ENCODE results near the gene BMP15. TPM values are rescaled to one million over a fixed set of nuclear protein-coding genes. Genes with fewer than 3 reads are reported as not detected.
A peak's percentile ranks its signal among the peaks of the same experiment; 100 is the strongest.

BMP15 gene
- total and polyA plus RNA-seq, 8 donors, result not detected

- Histone ChIP-seq H3K4me3 (no peak overlapping the region), H3K4me1 (no peaks in the 10 kb centered on the region), H3K27ac (no peak overlapping the region), H3K36me3 (no peaks in the 10 kb centered on the region), H3K9me3 (peaks cover 0 to 20% (median 7%) of the 10 kb centered on the region in 4 donors), H3K27me3 (peaks cover 0 to 6% (median 0%) of the 10 kb centered on the region in 3 donors)
- DNase-seq, result no peak
- intact Hi-C loops (cut with DNase I; ENCODE audit: low total_unique reads), result no loop called here
- WGBS, 5 donors, result 73 to 97% (median 89%) methylated on average over 3 of the region's 3 CpGs
- TF ChIP-seq CTCF (IDR thresholded peaks at IDR 0.05), result no peak
- TF ChIP-seq POLR2A (IDR thresholded peaks at IDR 0.05), result no peak
- no peak for TF ChIP-seq POLR2AphosphoS5 (IDR thresholded peaks at IDR 0.05)
- no peak for TF ChIP-seq EP300 (IDR thresholded peaks at IDR 0.05)
Measured at GRCh38 chrX:50893047-50893446, 17.5 kb upstream of the BMP15 start.

- H3K4me1 ChIP-seq, result no peaks in the 10 kb centered on the region
- intact Hi-C loops (cut with DNase I; ENCODE audit: low total_unique reads), result no loop called here
- H3K4me3 ChIP-seq, result no peak overlapping the region
- no peaks in the 10 kb centered on the region for H3K36me3 ChIP-seq
- 0 to 5% (median 0%) methylated on average over 1 of the region's 1 CpG for WGBS, 5 donors
- H3K27me3 ChIP-seq, result peaks cover 0 to 6% (median 0%) of the 10 kb centered on the region in 3 donors
- H3K9me3 ChIP-seq, result peaks cover 0 to 20% (median 7%) of the 10 kb centered on the region in 4 donors
- no peak for DNase-seq
- TF ChIP-seq POLR2A (IDR thresholded peaks at IDR 0.05) (no peak), CTCF (IDR thresholded peaks at IDR 0.05) (no peak), EP300 (IDR thresholded peaks at IDR 0.05) (no peak), POLR2AphosphoS5 (IDR thresholded peaks at IDR 0.05) (no peak)
- no peak overlapping the region for H3K27ac ChIP-seq
Measured at GRCh38 chrX:50893466-50893865, 17.1 kb upstream of the BMP15 start.

GRCh38 chrX:50905334-50905733 lies 5.2 kb upstream of the BMP15 start:
- H3K4me3 ChIP-seq, result no peak overlapping the region
- DNase-seq, result no peak
- no peak for TF ChIP-seq CTCF (IDR thresholded peaks at IDR 0.05)
- no peak for TF ChIP-seq EP300 (IDR thresholded peaks at IDR 0.05)
- no peak for TF ChIP-seq POLR2AphosphoS5 (IDR thresholded peaks at IDR 0.05)
- TF ChIP-seq POLR2A (IDR thresholded peaks at IDR 0.05), result no peak
- no peaks in the 10 kb centered on the region for H3K9me3 ChIP-seq
- intact Hi-C loops (cut with DNase I; ENCODE audit: low total_unique reads), result no loop called here
- 83 to 96% (median 94%) methylated on average over 16 to 17 of the region's 17 CpGs for WGBS, 5 donors
- no peaks in the 10 kb centered on the region for H3K27me3 ChIP-seq
- no peaks in the 10 kb centered on the region for H3K4me1 ChIP-seq
- H3K27ac ChIP-seq, result no peak overlapping the region
- no peaks in the 10 kb centered on the region for H3K36me3 ChIP-seq

- Histone ChIP-seq H3K27me3 (no peaks in the 10 kb centered on the region), H3K36me3 (no peaks in the 10 kb centered on the region), H3K9me3 (no peaks in the 10 kb centered on the region), H3K4me3 (no peak overlapping the region), H3K4me1 (no peaks in the 10 kb centered on the region), H3K27ac (no peak overlapping the region)
- TF ChIP-seq POLR2AphosphoS5 (IDR thresholded peaks at IDR 0.05) (no peak), CTCF (IDR thresholded peaks at IDR 0.05) (no peak), EP300 (IDR thresholded peaks at IDR 0.05) (no peak), POLR2A (IDR thresholded peaks at IDR 0.05) (no peak)
- peak in 1 of 2 donors; percentile 11 for DNase-seq
- intact Hi-C loops (cut with DNase I; ENCODE audit: low total_unique reads), result no loop called here
Measured at GRCh38 chrX:50913520-50913919, 3.0 kb downstream of the BMP15 start.

Measured in stomach (tissue), 9 donors.